HG02885 (cell line): ENCODE measurements around the gene CCDC57.
"Not testable (repeated sequence)": the region's sequence is repeated elsewhere in the genome, so short reads cannot be mapped to it uniquely, and the experiment has no call there.

Experiments used
- ATAC-seq: cut with Tn5 transposase; IDR thresholded peaks from one replicate; pipeline ENCODE4 v1.9.1; 2021; ENCODE audit warnings: mild to moderate bottlenecking; ENCODE audit not compliant: unreplicated experiment, poor library complexity

CCDC57 gene

GRCh38 chr17:82138511-82138992, 74.1 kb downstream of the CCDC57 start:
- no peak for ATAC-seq

- ATAC-seq: no peak
Measured at GRCh38 chr17:82134101-82134500, 78.5 kb downstream of the CCDC57 start.

- not testable (repeated sequence) for ATAC-seq
Measured at GRCh38 chr17:82133166-82133953, 79.3 kb downstream of the CCDC57 start.

- ATAC-seq: no peak
Measured at GRCh38 chr17:82129095-82129494, 83.5 kb downstream of the CCDC57 start.

GRCh38 chr17:82128287-82128686, 84.4 kb downstream of the CCDC57 start:
- no peak for ATAC-seq

- no peak for ATAC-seq
Measured at GRCh38 chr17:82127704-82128103, 84.9 kb downstream of the CCDC57 start.

GRCh38 chr17:82127315-82127595, 85.4 kb downstream of the CCDC57 start:
- no peak for ATAC-seq

- no peak for ATAC-seq
Measured at GRCh38 chr17:82126556-82127314, 85.9 kb downstream of the CCDC57 start.

GRCh38 chr17:82124101-82124500, 88.5 kb downstream of the CCDC57 start:
- ATAC-seq: no peak

- no peak for ATAC-seq
Measured at GRCh38 chr17:82121660-82122629, 90.7 kb downstream of the CCDC57 start.

GRCh38 chr17:82121246-82121645, 91.4 kb downstream of the CCDC57 start:
- ATAC-seq: no peak

GRCh38 chr17:82120148-82120547, 92.5 kb downstream of the CCDC57 start:
- no peak for ATAC-seq

- ATAC-seq: no peak
Measured at GRCh38 chr17:82118815-82119380, 93.7 kb downstream of the CCDC57 start.

GRCh38 chr17:82118168-82118814, 94.4 kb downstream of the CCDC57 start:
- no peak for ATAC-seq

- ATAC-seq: no peak
Measured at GRCh38 chr17:82117139-82118090, 95.2 kb downstream of the CCDC57 start.

GRCh38 chr17:82116246-82116645, 96.4 kb downstream of the CCDC57 start:
- no peak for ATAC-seq

- no peak for ATAC-seq
Measured at GRCh38 chr17:82114872-82115271, 97.8 kb downstream of the CCDC57 start.

GRCh38 chr17:82114447-82114846, 98.2 kb downstream of the CCDC57 start:
- ATAC-seq: no peak

- ATAC-seq: no peak
Measured at GRCh38 chr17:82113941-82114340, 98.7 kb downstream of the CCDC57 start.
